Measurements from ENCODE around the gene LASP1NB.

- TF ChIP-seq USF2 (IDR thresholded peaks at IDR 0.05; ENCODE audit: borderline replicate concordance, low read depth, low read length): no peak
- no peak for TF ChIP-seq CTCF (IDR thresholded peaks at IDR 0.05)
- no peak for TF ChIP-seq FOXJ3 (CRISPR knock-in tag; IDR thresholded peaks at IDR 0.05)
- TF ChIP-seq IRF3 (IDR thresholded peaks at IDR 0.05; ENCODE audit: low read depth, low read length): no peak
Measured at GRCh38 chr17:38919316-38920078, 5.9 kb upstream of the LASP1NB start.

Data from SK-N-SH (cell line).